Ascending aorta (tissue), 2 donors: ENCODE data around the gene WDR43. TPM values are rescaled to one million over a fixed set of nuclear protein-coding genes. Genes with fewer than 3 reads are reported as not detected.

Source experiments
- DNase-seq, 2 donors: peaks; one replicate each; pipeline ENCODE4 v3.0.0-alpha.2; 2019; ENCODE audit warnings: low spot score in 2 of 2
- H3K27ac ChIP-seq, 2 donors: fragments of 200-600 bp; sonication (generic); one replicate each; pipeline ENCODE4 v1.5.1; 2016 to 2017; ENCODE audit warnings: mild to moderate bottlenecking in 1 of 2
- H3K27me3 ChIP-seq: fragments of 200-600 bp; sonication (generic); one replicate; pipeline ENCODE4 v1.5.1; 2017
- H3K36me3 ChIP-seq, 2 donors: fragments of 200-600 bp; sonication (generic); one replicate each; pipeline ENCODE4 v1.5.1; 2016
- H3K4me1 ChIP-seq, 2 donors: fragments of 200-600 bp; sonication (generic); one replicate each; pipeline ENCODE4 v1.5.1; 2016 to 2017; ENCODE audit warnings: mild to moderate bottlenecking in 1 of 2
- H3K4me3 ChIP-seq, 2 donors: fragments of 200-600 bp; sonication (generic); one replicate each; pipeline ENCODE4 v1.5.1; 2016 to 2017; ENCODE audit warnings: mild to moderate bottlenecking in 1 of 2
- H3K9me3 ChIP-seq, 2 donors: fragments of 200-600 bp; sonication (generic); one replicate each; pipeline ENCODE4 v1.5.1; 2016
- intact Hi-C: fragments of 100-400 bp; cut with DNase I; formaldehyde crosslinking; loops from one replicate; pipeline ENCODE4 v1.15.1; 2023
- total RNA-seq: library from RNA; depleted of rRNA; stranded (reverse); fragments of >200 nt; gene quantifications from one replicate; pipeline ENCODE4 v1.1.0, GENCODE V29; 2016
- TF ChIP-seq, protein P1 (sequence below), 3 experiments: fragments of 200-600 bp in 2 of 3; fragments of 450-650 bp in 1 of 3; sonication (generic) in 2 of 3; IDR thresholded peaks; one replicate each; pipeline ENCODE4 v1.5.1; 2016 to 2019; ENCODE audit warnings: antibody characterized with exemption in 3 of 3, mild to moderate bottlenecking in 1 of 3, moderate library complexity in 1 of 3

Gene WDR43
- total RNA-seq, 1 donor from 2014 or later: 21.5 TPM

GRCh38 chr2:28929581-28929980 lies 35.1 kb downstream of the WDR43 start:
- no peaks in the 10 kb centered on the region for H3K4me1 ChIP-seq
- DNase-seq: no peak
- peaks cover 37 to 72% of the 10 kb centered on the region in 2 donors for H3K36me3 ChIP-seq
- H3K9me3 ChIP-seq: no peaks in the 10 kb centered on the region
- intact Hi-C loops: no loop called here
- H3K27me3 ChIP-seq: no peaks in the 10 kb centered on the region
- TF ChIP-seq, protein P1, sequence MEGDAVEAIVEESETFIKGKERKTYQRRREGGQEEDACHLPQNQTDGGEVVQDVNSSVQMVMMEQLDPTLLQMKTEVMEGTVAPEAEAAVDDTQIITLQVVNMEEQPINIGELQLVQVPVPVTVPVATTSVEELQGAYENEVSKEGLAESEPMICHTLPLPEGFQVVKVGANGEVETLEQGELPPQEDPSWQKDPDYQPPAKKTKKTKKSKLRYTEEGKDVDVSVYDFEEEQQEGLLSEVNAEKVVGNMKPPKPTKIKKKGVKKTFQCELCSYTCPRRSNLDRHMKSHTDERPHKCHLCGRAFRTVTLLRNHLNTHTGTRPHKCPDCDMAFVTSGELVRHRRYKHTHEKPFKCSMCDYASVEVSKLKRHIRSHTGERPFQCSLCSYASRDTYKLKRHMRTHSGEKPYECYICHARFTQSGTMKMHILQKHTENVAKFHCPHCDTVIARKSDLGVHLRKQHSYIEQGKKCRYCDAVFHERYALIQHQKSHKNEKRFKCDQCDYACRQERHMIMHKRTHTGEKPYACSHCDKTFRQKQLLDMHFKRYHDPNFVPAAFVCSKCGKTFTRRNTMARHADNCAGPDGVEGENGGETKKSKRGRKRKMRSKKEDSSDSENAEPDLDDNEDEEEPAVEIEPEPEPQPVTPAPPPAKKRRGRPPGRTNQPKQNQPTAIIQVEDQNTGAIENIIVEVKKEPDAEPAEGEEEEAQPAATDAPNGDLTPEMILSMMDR (IDR thresholded peaks at IDR 0.05): no peak
- no peak overlapping the region for H3K27ac ChIP-seq
- no peak overlapping the region for H3K4me3 ChIP-seq

DNA sequence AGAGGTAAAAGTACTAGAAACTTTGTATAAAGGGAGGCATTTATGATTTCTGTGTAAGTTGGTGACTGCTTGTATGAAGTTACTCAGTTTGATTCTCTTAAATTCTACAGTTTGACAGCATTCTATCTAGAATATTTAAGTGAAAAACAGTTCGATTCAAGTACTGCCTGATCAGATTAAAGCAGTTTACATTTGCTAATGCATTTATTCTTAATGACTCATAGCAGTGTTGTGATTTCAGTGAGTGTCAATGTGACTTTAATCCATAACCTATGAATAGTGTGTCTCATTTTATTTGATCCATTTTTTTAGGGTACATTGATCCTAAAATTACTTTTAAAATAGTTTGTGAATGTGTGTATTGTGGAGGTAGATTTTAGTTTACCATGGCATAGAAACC lies 35.7 kb downstream of the WDR43 start:
- Histone ChIP-seq H3K4me3 (no peak overlapping the region), H3K4me1 (no peaks in the 10 kb centered on the region), H3K36me3 (peaks cover 34 to 72% of the 10 kb centered on the region in 2 donors), H3K27me3 (no peaks in the 10 kb centered on the region), H3K27ac (no peak overlapping the region), H3K9me3 (no peaks in the 10 kb centered on the region)
- DNase-seq: no peak
- intact Hi-C loops: no loop called here
- TF ChIP-seq, protein P1 (IDR thresholded peaks at IDR 0.05): no peak

- Histone ChIP-seq H3K4me3 (no peak overlapping the region), H3K27me3 (no peaks in the 10 kb centered on the region), H3K4me1 (no peaks in the 10 kb centered on the region), H3K9me3 (no peaks in the 10 kb centered on the region), H3K36me3 (peaks cover 37 to 61% of the 10 kb centered on the region in 2 donors), H3K27ac (no peak overlapping the region)
- intact Hi-C loops: no loop called here
- TF ChIP-seq, protein P1 (IDR thresholded peaks at IDR 0.05): no peak
- no peak for DNase-seq
Observed at GRCh38 chr2:28934769-28935168, 40.3 kb downstream of the WDR43 start.

- Histone ChIP-seq H3K27me3 (no peaks in the 10 kb centered on the region), H3K27ac (no peak overlapping the region), H3K4me3 (no peak overlapping the region), H3K9me3 (no peaks in the 10 kb centered on the region), H3K36me3 (peaks cover 55 to 72% of the 10 kb centered on the region in 2 donors), H3K4me1 (no peaks in the 10 kb centered on the region)
- TF ChIP-seq, protein P1 (IDR thresholded peaks at IDR 0.05): no peak
- intact Hi-C loops: no loop called here
- no peak for DNase-seq
Observed at GRCh38 chr2:28941008-28941407, 46.5 kb downstream of the WDR43 start.

DNA sequence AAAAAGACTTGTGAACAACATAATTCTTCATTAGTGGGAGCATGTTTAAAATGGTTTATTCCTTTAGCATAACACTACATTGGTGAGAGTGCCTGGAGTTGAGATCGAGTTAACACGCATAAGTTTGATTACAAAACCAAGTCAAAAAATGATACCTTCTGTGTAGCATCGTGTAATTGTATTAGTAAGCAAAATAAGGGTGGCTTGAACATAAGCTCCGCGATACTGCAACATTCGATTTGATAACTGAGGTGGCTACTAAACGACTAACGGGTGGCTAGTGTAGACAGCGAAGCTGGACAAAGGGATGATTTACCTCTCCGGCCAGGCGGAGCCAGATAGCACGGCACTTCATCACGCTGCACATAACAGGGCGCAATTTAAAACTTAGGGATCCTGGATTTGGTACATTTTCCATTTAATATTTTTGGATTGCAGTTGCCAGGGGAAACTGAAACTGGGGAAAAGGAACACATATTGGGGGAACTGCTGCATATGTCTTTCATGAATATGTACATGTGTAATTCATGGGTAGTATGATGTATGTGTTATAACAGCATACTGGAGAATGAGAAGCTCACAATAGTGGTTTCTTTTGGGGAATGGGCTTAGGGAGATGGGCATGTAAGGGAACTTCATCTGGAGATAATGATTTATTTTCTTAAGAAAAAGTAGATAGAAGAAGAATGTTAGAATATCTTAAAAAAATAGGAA lies 50.2 kb downstream of the WDR43 start:
- no peak overlapping the region for H3K4me3 ChIP-seq
- no peak for DNase-seq
- H3K27ac ChIP-seq: no peak overlapping the region
- H3K36me3 ChIP-seq: peaks cover 58 to 78% of the 10 kb centered on the region in 2 donors
- H3K9me3 ChIP-seq: no peaks in the 10 kb centered on the region
- no peaks in the 10 kb centered on the region for H3K4me1 ChIP-seq
- TF ChIP-seq, protein P1 (IDR thresholded peaks at IDR 0.05): no peak
- no peaks in the 10 kb centered on the region for H3K27me3 ChIP-seq
- intact Hi-C loops: no loop called here
